ENCODE data around the gene INPP4B.
A peak's percentile ranks its signal among the peaks of the same experiment; 100 is the strongest.

INPP4B gene

GRCh38 chr4:142352712-142353111, 493.4 kb downstream of the INPP4B start:
- DNase-seq (ENCODE audit: low read depth): no peak
- no peak overlapping the region for H3K4me3 ChIP-seq (ENCODE audit: low read length)
- TF ChIP-seq CTCF (conservative IDR thresholded peaks at IDR 0.05; ENCODE audit: low read length): no peak

DNA sequence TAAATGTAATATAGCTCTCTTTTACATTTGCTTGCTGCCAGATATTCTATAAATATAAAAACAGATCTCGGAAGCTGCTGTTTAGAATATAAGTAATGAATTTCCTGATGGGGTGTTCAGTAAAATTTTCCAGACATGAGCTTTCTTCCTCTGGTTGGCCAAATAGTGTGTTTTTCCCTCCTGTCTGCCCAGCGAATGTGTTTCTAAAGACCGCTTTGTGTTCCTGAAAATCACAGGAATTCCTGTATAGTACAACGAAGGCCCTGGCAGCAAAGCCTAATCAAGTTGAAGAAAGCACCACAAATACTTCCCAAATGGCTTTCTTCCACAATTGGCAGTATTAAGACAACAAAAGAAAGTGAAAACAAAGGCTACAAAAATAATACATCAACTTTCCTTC, 494.1 kb downstream of the INPP4B start:
- peak overlapping the region; percentile 10; the same call in 1 of the 2 replicates for H3K4me3 ChIP-seq (ENCODE audit: low read length)
- no peak for TF ChIP-seq CTCF (conservative IDR thresholded peaks at IDR 0.05; ENCODE audit: low read length)

GRCh38 chr4:142350871-142351270, 495.2 kb downstream of the INPP4B start:
- no peak for TF ChIP-seq CTCF (conservative IDR thresholded peaks at IDR 0.05; ENCODE audit: low read length)
- H3K4me3 ChIP-seq (ENCODE audit: low read length): no peak overlapping the region
- peak; percentile 67 for DNase-seq (ENCODE audit: low read depth)

More for the DNA sequence above, 494.1 kb downstream of the INPP4B start:
- DNase-seq (ENCODE audit: low read depth): no peak

- TF ChIP-seq CTCF (conservative IDR thresholded peaks at IDR 0.05; ENCODE audit: low read length): no peak
- H3K4me3 ChIP-seq (ENCODE audit: low read length): no peak overlapping the region
- DNase-seq (ENCODE audit: low read depth): no peak
These were observed 497.5 kb downstream of the INPP4B start for GRCh38 chr4:142348613-142349021.

- DNase-seq (ENCODE audit: low read depth): no peak
- TF ChIP-seq CTCF (conservative IDR thresholded peaks at IDR 0.05; ENCODE audit: low read length): no peak
- no peak overlapping the region for H3K4me3 ChIP-seq (ENCODE audit: low read length)
These were observed 498.9 kb downstream of the INPP4B start for GRCh38 chr4:142347241-142347640.

GRCh38 chr4:142345924-142346323, 500.2 kb downstream of the INPP4B start:
- DNase-seq (ENCODE audit: low read depth): no peak
- no peak overlapping the region for H3K4me3 ChIP-seq (ENCODE audit: low read length)
- TF ChIP-seq CTCF (conservative IDR thresholded peaks at IDR 0.05; ENCODE audit: low read length): no peak

GRCh38 chr4:142341268-142341667, 504.8 kb downstream of the INPP4B start:
- TF ChIP-seq CTCF (conservative IDR thresholded peaks at IDR 0.05; ENCODE audit: low read length): no peak
- H3K4me3 ChIP-seq (ENCODE audit: low read length): no peak overlapping the region
- no peak for DNase-seq (ENCODE audit: low read depth)
